Measurements from ENCODE around the gene ZNF292.

GRCh38 chr6:87182321-87182720 is 27.0 kb downstream of the ZNF292 start:
- TF ChIP-seq CTCF (IDR thresholded peaks at IDR 0.05) (no peak), POLR2A (IDR thresholded peaks at IDR 0.05) (no peak)
